Body of pancreas (tissue), 4 donors: Measurements from ENCODE around the gene CPD.

Experiments used
- POLR2A ChIP-seq, 3 donors: fragments of 450-650 bp; IDR thresholded peaks; one replicate each; pipeline ENCODE4 v1.6.1; 2016; ENCODE audit warnings: antibody characterized with exemption in 3 of 3, mild to moderate bottlenecking in 2 of 3
- TF ChIP-seq, protein P1 (sequence below), 7 experiments: fragments of 450-650 bp in 4 of 7; fragments of 200-600 bp in 3 of 7; sonication (generic) in 3 of 7; IDR thresholded peaks; one replicate each; pipeline ENCODE4 v1.5.1; 2016 to 2019; ENCODE audit warnings: antibody characterized with exemption in 7 of 7

DNA sequence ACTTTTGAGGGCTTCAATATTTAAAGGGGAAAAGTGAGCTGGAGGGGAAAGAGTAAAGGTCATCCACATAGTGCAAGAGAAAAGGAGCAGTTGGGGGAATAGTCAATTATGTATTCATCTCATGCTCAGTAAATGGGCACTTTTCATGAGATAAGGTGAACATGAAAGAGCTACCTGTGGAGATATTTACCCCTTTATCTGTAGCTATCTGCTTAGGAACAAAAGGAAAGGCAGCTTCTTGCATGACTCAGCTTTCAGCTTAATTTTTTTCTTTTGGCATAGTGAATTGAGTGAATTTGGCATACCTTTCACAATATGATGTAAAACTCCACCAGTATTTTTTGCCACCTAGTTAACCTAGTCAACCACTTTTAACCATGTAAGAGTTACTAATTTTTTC, 26.4 kb downstream of the CPD start:
- TF ChIP-seq, protein P1, sequence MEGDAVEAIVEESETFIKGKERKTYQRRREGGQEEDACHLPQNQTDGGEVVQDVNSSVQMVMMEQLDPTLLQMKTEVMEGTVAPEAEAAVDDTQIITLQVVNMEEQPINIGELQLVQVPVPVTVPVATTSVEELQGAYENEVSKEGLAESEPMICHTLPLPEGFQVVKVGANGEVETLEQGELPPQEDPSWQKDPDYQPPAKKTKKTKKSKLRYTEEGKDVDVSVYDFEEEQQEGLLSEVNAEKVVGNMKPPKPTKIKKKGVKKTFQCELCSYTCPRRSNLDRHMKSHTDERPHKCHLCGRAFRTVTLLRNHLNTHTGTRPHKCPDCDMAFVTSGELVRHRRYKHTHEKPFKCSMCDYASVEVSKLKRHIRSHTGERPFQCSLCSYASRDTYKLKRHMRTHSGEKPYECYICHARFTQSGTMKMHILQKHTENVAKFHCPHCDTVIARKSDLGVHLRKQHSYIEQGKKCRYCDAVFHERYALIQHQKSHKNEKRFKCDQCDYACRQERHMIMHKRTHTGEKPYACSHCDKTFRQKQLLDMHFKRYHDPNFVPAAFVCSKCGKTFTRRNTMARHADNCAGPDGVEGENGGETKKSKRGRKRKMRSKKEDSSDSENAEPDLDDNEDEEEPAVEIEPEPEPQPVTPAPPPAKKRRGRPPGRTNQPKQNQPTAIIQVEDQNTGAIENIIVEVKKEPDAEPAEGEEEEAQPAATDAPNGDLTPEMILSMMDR (IDR thresholded peaks at IDR 0.05), result no peak
- TF ChIP-seq POLR2A (IDR thresholded peaks at IDR 0.05), result no peak
